Activated CD8-positive, alpha-beta T cell treated with anti-CD3 and anti-CD28 coated beads for 36 hours (primary cell): Measurements from ENCODE around the gene SYNGR2. TPM values are rescaled to one million over a fixed set of nuclear protein-coding genes. Genes with fewer than 3 reads are reported as not detected.

Experiments
- ATAC-seq: fragments of 200-7000 bp; cut with Tn5 transposase; one replicate; pipeline ENCODE4 v1.10.0; 2021; ENCODE audit warnings: mild to moderate bottlenecking, moderate library complexity
- CTCF ChIA-PET: fragments of 350-600 bp; sonication (Branson Sonifier 250); formaldehyde crosslinking; loops from one replicate; lab custom pipeline; 2021; ENCODE audit warnings: antibody characterized with exemption; lab: Charles Lee
- POLR2A ChIA-PET: fragments of 350-600 bp; sonication (Branson Sonifier 250); formaldehyde crosslinking; loops from one replicate; lab custom pipeline; 2021; ENCODE audit warnings: antibody characterized with exemption; lab: Charles Lee
- DNase-seq: peaks from one replicate; pipeline ENCODE4 v3.0.0-alpha.2; 2020
- H3K27ac Mint-ChIP-seq: one replicate; pipeline ENCODE4 v1.8.0; 2021; ENCODE audit warnings: mild to moderate bottlenecking, mixed read lengths
- H3K27me3 Mint-ChIP-seq: one replicate; pipeline ENCODE4 v1.8.0; 2021; ENCODE audit warnings: mixed read lengths
- H3K36me3 Mint-ChIP-seq: one replicate; pipeline ENCODE4 v1.8.0; 2021; ENCODE audit warnings: low read depth, mixed read lengths
- H3K4me1 Mint-ChIP-seq: one replicate; pipeline ENCODE4 v1.8.0; 2021; ENCODE audit warnings: low read depth, mixed read lengths
- H3K4me3 Mint-ChIP-seq: one replicate; pipeline ENCODE4 v1.8.0; 2021; ENCODE audit warnings: mild to moderate bottlenecking, moderate library complexity, mixed read lengths
- H3K9me3 Mint-ChIP-seq: one replicate; pipeline ENCODE4 v1.8.0; 2021; ENCODE audit warnings: mixed read lengths
- intact Hi-C: fragments of 100-400 bp; cut with micrococcal nuclease; formaldehyde crosslinking; loops from one replicate; pipeline ENCODE4 v1.10.0; 2022
- total RNA-seq, 2 experiments: library from RNA; stranded (reverse); gene quantifications; one replicate each; pipeline ENCODE4 v1.2.3, GENCODE V29; 2021
- TF ChIP-seq, protein P1 (sequence below): fragments of 200-600 bp; IDR thresholded peaks from one replicate; pipeline ENCODE4 v1.8.0; 2022; ENCODE audit warnings: antibody characterized with exemption, mild to moderate bottlenecking

The SYNGR2 gene
- total RNA-seq, 2 experiments from 2014 or later: 92.6 to 95.1 TPM

GRCh38 chr17:78124081-78124835, 44.1 kb upstream of the SYNGR2 start:
- Mint-ChIP-seq H3K4me3 (peak overlapping the region; percentile 78), H3K9me3 (no peaks in the 10 kb centered on the region), H3K4me1 (peaks cover 55% of the 10 kb centered on the region), H3K27me3 (no peaks in the 10 kb centered on the region), H3K36me3 (peaks cover 63% of the 10 kb centered on the region), H3K27ac (peak overlapping the region; percentile 80)
- intact Hi-C loops: no loop called here
- ChIA-PET CTCF (interaction anchor here (1.0 to 7.9 kb wide), 4 partner anchors 10 to 127 kb away, joined by 3 to 83 read pairs (median 4); no protein-coding TSS in a partner anchor), POLR2A (interaction anchor here (0.8 to 18.6 kb wide), 5 partner anchors 11 to 52 kb away, joined by 3 to 335 read pairs (median 5); partner anchors contain the start of genes C17orf99 and TMC8)
- no peak for ATAC-seq
- no peak for DNase-seq
- TF ChIP-seq, protein P1, sequence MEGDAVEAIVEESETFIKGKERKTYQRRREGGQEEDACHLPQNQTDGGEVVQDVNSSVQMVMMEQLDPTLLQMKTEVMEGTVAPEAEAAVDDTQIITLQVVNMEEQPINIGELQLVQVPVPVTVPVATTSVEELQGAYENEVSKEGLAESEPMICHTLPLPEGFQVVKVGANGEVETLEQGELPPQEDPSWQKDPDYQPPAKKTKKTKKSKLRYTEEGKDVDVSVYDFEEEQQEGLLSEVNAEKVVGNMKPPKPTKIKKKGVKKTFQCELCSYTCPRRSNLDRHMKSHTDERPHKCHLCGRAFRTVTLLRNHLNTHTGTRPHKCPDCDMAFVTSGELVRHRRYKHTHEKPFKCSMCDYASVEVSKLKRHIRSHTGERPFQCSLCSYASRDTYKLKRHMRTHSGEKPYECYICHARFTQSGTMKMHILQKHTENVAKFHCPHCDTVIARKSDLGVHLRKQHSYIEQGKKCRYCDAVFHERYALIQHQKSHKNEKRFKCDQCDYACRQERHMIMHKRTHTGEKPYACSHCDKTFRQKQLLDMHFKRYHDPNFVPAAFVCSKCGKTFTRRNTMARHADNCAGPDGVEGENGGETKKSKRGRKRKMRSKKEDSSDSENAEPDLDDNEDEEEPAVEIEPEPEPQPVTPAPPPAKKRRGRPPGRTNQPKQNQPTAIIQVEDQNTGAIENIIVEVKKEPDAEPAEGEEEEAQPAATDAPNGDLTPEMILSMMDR: no peak

- Mint-ChIP-seq H3K4me1 (peaks cover 60% of the 10 kb centered on the region), H3K27me3 (no peaks in the 10 kb centered on the region), H3K36me3 (peaks cover 62% of the 10 kb centered on the region), H3K9me3 (no peaks in the 10 kb centered on the region), H3K4me3 (peak overlapping the region; percentile 78), H3K27ac (peak overlapping the region; percentile 50)
- intact Hi-C loops: no loop called here
- DNase-seq: no peak
- CTCF ChIA-PET: interaction anchor here (1.1 to 7.9 kb wide), 4 partner anchors 8 to 126 kb away, joined by 3 to 83 read pairs (median 9); no protein-coding TSS in a partner anchor
- no peak for ATAC-seq
- TF ChIP-seq, protein P1: no peak
- POLR2A ChIA-PET: interaction anchor here (0.8 to 18.6 kb wide), 6 partner anchors 11 to 63 kb away, joined by 3 to 335 read pairs (median 4); partner anchors contain the start of genes AFMID, C17orf99, TK1 and TMC8
Measured at GRCh38 chr17:78124836-78125137, 43.6 kb upstream of the SYNGR2 start.

DNA sequence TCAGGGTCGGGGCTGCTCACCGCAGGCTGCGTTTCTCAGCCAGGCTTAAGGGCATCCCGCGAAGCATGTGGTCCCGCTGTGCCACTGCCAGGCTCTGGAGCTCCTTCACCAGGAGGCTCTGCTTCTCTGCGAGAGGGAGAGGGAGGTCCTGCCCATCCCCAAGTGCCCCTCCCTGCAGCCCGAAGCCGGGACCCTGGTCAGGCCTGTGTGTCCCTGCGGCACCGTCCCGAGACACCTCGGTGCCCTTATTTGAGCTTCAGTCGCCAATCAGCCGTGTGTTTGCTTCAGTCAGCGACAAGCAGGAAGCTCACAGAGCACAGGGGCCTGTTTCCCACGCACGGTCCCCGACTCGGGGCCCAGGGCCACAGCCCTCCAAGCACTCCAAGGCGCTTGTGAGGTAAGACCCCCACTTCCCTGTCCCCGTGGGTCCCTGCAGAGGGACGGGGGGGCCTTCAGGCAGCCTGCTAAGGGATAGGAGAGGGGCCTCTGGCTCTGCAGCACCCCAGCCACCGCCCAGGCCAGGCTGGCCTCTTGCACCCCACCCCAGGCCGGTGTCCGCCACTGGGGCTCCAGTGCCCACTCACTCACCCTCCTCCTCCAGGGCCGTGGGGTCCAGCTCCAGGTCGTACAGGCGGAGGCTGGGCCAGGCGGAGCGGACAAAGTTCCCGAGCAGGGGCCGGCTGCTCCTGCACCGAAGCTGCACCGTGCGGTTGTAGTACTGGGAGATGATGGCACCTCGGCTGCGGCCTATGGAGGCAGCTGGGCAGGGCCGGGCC, 43.1 kb upstream of the SYNGR2 start:
- H3K4me3 Mint-ChIP-seq: peak overlapping the region; percentile 78
- TF ChIP-seq, protein P1: no peak
- DNase-seq: peak; percentile 58
- peaks cover 64% of the 10 kb centered on the region for H3K4me1 Mint-ChIP-seq
- ChIA-PET CTCF (interaction anchor here (0.8 to 7.9 kb wide), 6 partner anchors 9 to 126 kb away, joined by 3 to 83 read pairs (median 4); no protein-coding TSS in a partner anchor), POLR2A (interaction anchor here (0.8 to 18.6 kb wide), 7 partner anchors 12 to 62 kb away, joined by 3 to 335 read pairs (median 4); partner anchors contain the start of genes AFMID, C17orf99, TK1 and TMC8)
- H3K36me3 Mint-ChIP-seq: peaks cover 58% of the 10 kb centered on the region
- peak overlapping the region; percentile 50 for H3K27ac Mint-ChIP-seq
- intact Hi-C loops: no loop called here
- no peaks in the 10 kb centered on the region for H3K27me3 Mint-ChIP-seq
- ATAC-seq: no peak
- no peaks in the 10 kb centered on the region for H3K9me3 Mint-ChIP-seq

DNA sequence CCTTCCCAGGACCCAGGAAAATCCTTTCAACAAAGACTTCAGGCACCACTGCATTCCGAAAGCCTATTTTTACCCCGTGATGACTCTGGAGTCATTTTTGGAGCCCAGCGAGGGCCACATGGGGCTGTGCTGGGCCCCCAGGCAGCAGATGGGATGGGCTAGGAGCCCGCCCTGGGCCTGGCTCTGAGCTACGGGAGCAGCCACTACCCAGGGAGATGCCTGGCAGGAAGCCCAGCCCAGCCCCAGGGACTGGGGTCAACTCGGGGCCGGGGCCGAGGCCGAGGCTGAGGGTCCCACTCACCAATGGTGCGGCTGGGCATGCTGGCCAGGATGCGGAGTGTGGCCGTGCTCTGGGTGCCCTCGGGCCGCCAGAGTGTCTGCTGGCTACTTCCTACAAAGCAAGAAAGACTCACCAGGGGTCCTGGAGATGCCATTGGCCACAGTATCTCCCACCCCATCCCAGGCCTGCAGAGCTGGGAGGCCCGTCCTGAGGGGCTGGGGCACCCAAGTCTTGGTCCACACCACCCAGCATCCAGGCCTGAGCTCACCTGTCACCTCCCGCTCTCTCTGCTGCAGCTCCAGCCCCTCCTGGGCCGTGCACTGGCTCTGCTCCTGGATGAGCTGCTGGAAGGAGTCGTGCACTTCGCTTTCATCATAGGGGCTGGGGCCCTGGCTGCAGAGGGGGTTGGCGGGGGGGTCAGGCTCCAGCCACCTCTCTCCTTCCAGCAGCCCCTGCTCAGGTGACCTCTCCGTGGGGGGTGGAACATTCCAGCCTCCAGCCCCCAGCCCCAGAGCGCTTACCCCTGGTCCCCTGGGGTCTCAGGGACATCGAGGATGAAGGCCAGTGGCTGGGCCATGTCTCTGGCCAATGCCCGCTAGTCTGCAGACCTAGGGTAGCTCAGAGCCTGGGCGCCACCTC, 42.1 kb upstream of the SYNGR2 start:
- no peaks in the 10 kb centered on the region for H3K27me3 Mint-ChIP-seq
- peak overlapping the region; percentile 78 for H3K4me3 Mint-ChIP-seq
- H3K36me3 Mint-ChIP-seq: peaks cover 56% of the 10 kb centered on the region
- TF ChIP-seq, protein P1: no peak
- CTCF ChIA-PET: interaction anchor here (0.8 to 7.9 kb wide), 8 partner anchors 8 to 125 kb away, joined by 3 to 83 read pairs (median 4); no protein-coding TSS in a partner anchor
- peak overlapping the region; percentile 91 for H3K27ac Mint-ChIP-seq
- ATAC-seq (no peak), DNase-seq (no peak)
- peaks cover 54% of the 10 kb centered on the region for H3K4me1 Mint-ChIP-seq
- POLR2A ChIA-PET: interaction anchor here (1.1 to 18.6 kb wide), 5 partner anchors 12 to 61 kb away, joined by 4 to 335 read pairs (median 5); partner anchors contain the start of genes AFMID, C17orf99, TK1 and TMC8
- intact Hi-C loops: no loop called here
- H3K9me3 Mint-ChIP-seq: no peaks in the 10 kb centered on the region
